ENCODE data around the gene FADS1.

DNA sequence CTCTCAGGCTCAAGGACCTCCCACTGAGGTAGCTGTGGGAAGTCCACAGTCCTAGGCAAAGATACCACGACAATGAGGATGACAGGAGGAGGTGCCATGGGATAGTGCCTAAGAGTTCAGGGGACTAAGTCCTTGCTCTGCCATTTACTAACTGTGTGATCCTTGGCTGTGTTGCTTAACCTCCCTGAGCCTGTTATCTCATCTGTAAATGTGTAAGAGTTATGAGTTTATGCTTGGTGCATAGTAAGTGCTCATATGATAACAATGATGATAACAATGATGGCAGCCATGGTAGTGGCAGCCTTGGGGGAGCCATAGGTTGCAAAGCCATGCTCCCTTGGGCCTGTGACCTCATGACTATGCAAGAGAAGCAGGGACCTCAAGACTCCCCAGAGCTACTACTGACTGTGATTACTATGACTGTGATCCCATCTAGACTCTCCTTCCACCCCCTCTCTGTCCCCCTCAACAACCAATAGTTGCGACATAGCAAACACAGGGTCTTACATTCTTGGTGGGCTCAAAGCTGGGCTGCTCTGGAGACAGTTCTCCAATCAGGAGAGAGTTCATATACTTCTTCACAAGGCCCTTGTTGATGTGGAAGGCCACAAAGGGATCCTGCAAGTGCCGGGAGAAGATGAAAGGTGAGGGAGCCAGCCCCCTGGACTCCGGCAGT lies 3.9 kb downstream of the FADS1 start:
- no peak for TF ChIP-seq EZH2 (IDR thresholded peaks at IDR 0.05; ENCODE audit: insufficient read depth, low read length)
- TF ChIP-seq, protein P1, sequence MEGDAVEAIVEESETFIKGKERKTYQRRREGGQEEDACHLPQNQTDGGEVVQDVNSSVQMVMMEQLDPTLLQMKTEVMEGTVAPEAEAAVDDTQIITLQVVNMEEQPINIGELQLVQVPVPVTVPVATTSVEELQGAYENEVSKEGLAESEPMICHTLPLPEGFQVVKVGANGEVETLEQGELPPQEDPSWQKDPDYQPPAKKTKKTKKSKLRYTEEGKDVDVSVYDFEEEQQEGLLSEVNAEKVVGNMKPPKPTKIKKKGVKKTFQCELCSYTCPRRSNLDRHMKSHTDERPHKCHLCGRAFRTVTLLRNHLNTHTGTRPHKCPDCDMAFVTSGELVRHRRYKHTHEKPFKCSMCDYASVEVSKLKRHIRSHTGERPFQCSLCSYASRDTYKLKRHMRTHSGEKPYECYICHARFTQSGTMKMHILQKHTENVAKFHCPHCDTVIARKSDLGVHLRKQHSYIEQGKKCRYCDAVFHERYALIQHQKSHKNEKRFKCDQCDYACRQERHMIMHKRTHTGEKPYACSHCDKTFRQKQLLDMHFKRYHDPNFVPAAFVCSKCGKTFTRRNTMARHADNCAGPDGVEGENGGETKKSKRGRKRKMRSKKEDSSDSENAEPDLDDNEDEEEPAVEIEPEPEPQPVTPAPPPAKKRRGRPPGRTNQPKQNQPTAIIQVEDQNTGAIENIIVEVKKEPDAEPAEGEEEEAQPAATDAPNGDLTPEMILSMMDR (IDR thresholded peaks at IDR 0.05; ENCODE audit: insufficient read depth, low read depth, low read length), result no peak

Data from astrocyte (in vitro differentiated cells and primary cell).